Measurements from ENCODE around the gene CCDC12. TPM values are rescaled to one million over a fixed set of nuclear protein-coding genes. Genes with fewer than 3 reads are reported as not detected.

CCDC12 gene
- total RNA-seq, 1 experiment from 2014 or later = 52.7 TPM

- TF ChIP-seq, protein P1, sequence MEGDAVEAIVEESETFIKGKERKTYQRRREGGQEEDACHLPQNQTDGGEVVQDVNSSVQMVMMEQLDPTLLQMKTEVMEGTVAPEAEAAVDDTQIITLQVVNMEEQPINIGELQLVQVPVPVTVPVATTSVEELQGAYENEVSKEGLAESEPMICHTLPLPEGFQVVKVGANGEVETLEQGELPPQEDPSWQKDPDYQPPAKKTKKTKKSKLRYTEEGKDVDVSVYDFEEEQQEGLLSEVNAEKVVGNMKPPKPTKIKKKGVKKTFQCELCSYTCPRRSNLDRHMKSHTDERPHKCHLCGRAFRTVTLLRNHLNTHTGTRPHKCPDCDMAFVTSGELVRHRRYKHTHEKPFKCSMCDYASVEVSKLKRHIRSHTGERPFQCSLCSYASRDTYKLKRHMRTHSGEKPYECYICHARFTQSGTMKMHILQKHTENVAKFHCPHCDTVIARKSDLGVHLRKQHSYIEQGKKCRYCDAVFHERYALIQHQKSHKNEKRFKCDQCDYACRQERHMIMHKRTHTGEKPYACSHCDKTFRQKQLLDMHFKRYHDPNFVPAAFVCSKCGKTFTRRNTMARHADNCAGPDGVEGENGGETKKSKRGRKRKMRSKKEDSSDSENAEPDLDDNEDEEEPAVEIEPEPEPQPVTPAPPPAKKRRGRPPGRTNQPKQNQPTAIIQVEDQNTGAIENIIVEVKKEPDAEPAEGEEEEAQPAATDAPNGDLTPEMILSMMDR (IDR thresholded peaks at IDR 0.05; ENCODE audit: insufficient read depth in 1 of 2, low read depth in 1 of 2, low read length in 1 of 2, severe bottlenecking in 1 of 2, unreplicated experiment in 1 of 2) = no peak
- Mint-ChIP-seq H3K4me1 (ENCODE audit: low read depth, unreplicated experiment) (peaks cover 10% of the 10 kb centered on the region), H3K9me3 (ENCODE audit: unreplicated experiment) (no peaks in the 10 kb centered on the region), H3K27ac (ENCODE audit: unreplicated experiment) (no peak overlapping the region), H3K4me3 (ENCODE audit: unreplicated experiment) (no peak overlapping the region), H3K27me3 (ENCODE audit: insufficient read depth, unreplicated experiment) (no peaks in the 10 kb centered on the region), H3K36me3 (ENCODE audit: insufficient read depth, unreplicated experiment) (peaks cover 66% of the 10 kb centered on the region)
- no peak overlapping the region for H3K4me3 ChIP-seq (ENCODE audit: low read depth, low read length)
- BruUV-seq (replicated peaks) = no TSS peak
- 0 out of 2 replicates have a peak, but pooled peaks cover 4% of the 10 kb centered on the region for H3K4me1 ChIP-seq
- DNase-seq = peak in 1 of 2 experiments; percentile 27
- intact Hi-C loops (cut with micrococcal nuclease; ENCODE audit: unreplicated experiment) = no loop called here
- ChIA-PET POLR2A (no interaction called here), CTCF (interaction anchor here (1.3 kb wide), 1 partner anchor 19 kb away, joined by 4 read pairs; no protein-coding TSS in a partner anchor)
- no peaks in the 10 kb centered on the region for H3K27me3 ChIP-seq (replicated peaks; ENCODE audit: control insufficient read depth, insufficient read depth, low read length)
- H3K36me3 ChIP-seq (ENCODE audit: control insufficient read depth, insufficient read depth, low read length) = peaks cover 14% of the 10 kb centered on the region
- no peaks in the 10 kb centered on the region for H3K9me3 ChIP-seq
Measured at GRCh38 chr3:46924921-46925584, 51.5 kb downstream of the CCDC12 start.

- H3K27me3 ChIP-seq (replicated peaks; ENCODE audit: control insufficient read depth, insufficient read depth, low read length) = no peaks in the 10 kb centered on the region
- ChIA-PET CTCF (interaction anchor here (0.6 to 2.0 kb wide), 15 partner anchors 10 to 75 kb away, joined by 3 to 21 read pairs (median 6); partner anchors contain the start of genes CCDC12 and NBEAL2), POLR2A (no interaction called here)
- peak overlapping the region; percentile 57 for H3K27ac Mint-ChIP-seq (ENCODE audit: unreplicated experiment)
- no peaks in the 10 kb centered on the region for H3K9me3 Mint-ChIP-seq (ENCODE audit: unreplicated experiment)
- intact Hi-C loops (cut with micrococcal nuclease; ENCODE audit: unreplicated experiment) = loop anchor here (1.0 kb wide), 1 partner anchor 75 kb away; no protein-coding TSS in a partner anchor
- peak; percentile 55 to 69 for DNase-seq
- peaks cover 66% of the 10 kb centered on the region for H3K36me3 Mint-ChIP-seq (ENCODE audit: insufficient read depth, unreplicated experiment)
- H3K4me1 ChIP-seq = 0 out of 2 replicates have a peak, but pooled peaks cover 4% of the 10 kb centered on the region
- no TSS peak for BruUV-seq (replicated peaks)
- no peaks in the 10 kb centered on the region for H3K27me3 Mint-ChIP-seq (ENCODE audit: insufficient read depth, unreplicated experiment)
- no peak overlapping the region for H3K4me3 Mint-ChIP-seq (ENCODE audit: unreplicated experiment)
- TF ChIP-seq, protein P1 (IDR thresholded peaks at IDR 0.05; ENCODE audit: insufficient read depth in 1 of 2, low read depth in 1 of 2, low read length in 1 of 2, severe bottlenecking in 1 of 2, unreplicated experiment in 1 of 2) = peak; percentile 61 to 83
- H3K9me3 ChIP-seq = no peaks in the 10 kb centered on the region
- H3K4me1 Mint-ChIP-seq (ENCODE audit: low read depth, unreplicated experiment) = peaks cover 3% of the 10 kb centered on the region
- peaks cover 14% of the 10 kb centered on the region for H3K36me3 ChIP-seq (ENCODE audit: control insufficient read depth, insufficient read depth, low read length)
- no peak overlapping the region for H3K4me3 ChIP-seq (ENCODE audit: low read depth, low read length)
Measured at GRCh38 chr3:46923559-46924350, 52.8 kb downstream of the CCDC12 start.

DNA sequence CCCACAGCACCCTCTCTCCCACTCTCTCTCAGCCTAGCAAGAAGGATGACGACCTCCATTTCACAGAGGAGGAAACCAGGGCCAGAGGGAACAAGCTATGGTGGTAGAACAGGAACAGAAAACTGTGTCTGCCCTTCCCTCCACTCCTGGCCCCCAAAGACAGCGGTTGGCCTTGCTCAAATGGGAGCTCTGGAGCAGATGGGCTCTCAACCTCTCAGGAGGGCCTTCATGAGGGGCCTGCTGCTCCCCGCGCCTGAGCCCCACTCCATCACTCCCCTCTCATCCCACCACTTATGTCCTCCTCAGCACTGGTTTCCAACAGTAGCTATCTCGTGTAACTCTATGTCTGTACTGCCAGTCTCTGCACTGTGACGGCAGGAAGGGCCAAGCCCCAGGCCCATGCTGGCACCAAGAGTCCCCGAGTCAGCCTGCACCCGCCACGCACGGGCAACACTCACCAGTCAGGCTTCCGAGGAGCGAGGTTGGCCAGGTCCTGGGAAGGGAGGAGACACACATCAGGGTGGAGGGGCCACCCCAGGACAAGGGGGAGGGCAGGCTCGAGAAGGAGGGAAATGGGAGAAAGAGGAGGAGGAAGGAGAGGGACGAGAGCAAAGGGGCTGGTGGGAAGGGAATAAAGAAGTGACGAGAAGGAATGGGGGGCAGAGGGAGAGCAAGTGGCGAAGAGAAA is 53.5 kb downstream of the CCDC12 start:
- CTCF ChIA-PET = interaction anchor here (0.6 to 2.0 kb wide), 13 partner anchors 9 to 291 kb away, joined by 3 to 21 read pairs (median 6); partner anchors contain the start of genes CCDC12 and NBEAL2
- Mint-ChIP-seq H3K27me3 (ENCODE audit: insufficient read depth, unreplicated experiment) (no peaks in the 10 kb centered on the region), H3K9me3 (ENCODE audit: unreplicated experiment) (no peaks in the 10 kb centered on the region), H3K4me1 (ENCODE audit: low read depth, unreplicated experiment) (no peaks in the 10 kb centered on the region), H3K27ac (ENCODE audit: unreplicated experiment) (peak overlapping the region; percentile 57), H3K36me3 (ENCODE audit: insufficient read depth, unreplicated experiment) (peaks cover 66% of the 10 kb centered on the region), H3K4me3 (ENCODE audit: unreplicated experiment) (no peak overlapping the region)
- H3K27me3 ChIP-seq (replicated peaks; ENCODE audit: control insufficient read depth, insufficient read depth, low read length) = no peaks in the 10 kb centered on the region
- POLR2A ChIA-PET = no interaction called here
- no peaks in the 10 kb centered on the region for H3K9me3 ChIP-seq
- intact Hi-C loops (cut with micrococcal nuclease; ENCODE audit: unreplicated experiment) = loop anchor here (1.0 kb wide), 1 partner anchor 75 kb away; no protein-coding TSS in a partner anchor
- H3K4me1 ChIP-seq = 0 out of 2 replicates have a peak, but pooled peaks cover 4% of the 10 kb centered on the region
- peak in 1 of 2 experiments; percentile 2 for DNase-seq
- no peak overlapping the region for H3K4me3 ChIP-seq (ENCODE audit: low read depth, low read length)
- H3K36me3 ChIP-seq (ENCODE audit: control insufficient read depth, insufficient read depth, low read length) = peaks cover 14% of the 10 kb centered on the region
- TF ChIP-seq, protein P1 (IDR thresholded peaks at IDR 0.05; ENCODE audit: insufficient read depth in 1 of 2, low read depth in 1 of 2, low read length in 1 of 2, severe bottlenecking in 1 of 2, unreplicated experiment in 1 of 2) = no peak
- BruUV-seq (replicated peaks) = no TSS peak
